DMS114 treated with DMSO at 0.1 percent for 48 hours (cell line): ENCODE measurements around the gene FOXR1.
"Not testable (repeated sequence)": the region's sequence is repeated elsewhere in the genome, so short reads cannot be mapped to it uniquely, and the experiment has no call there.

ENCODE experiments used
- DNase-seq: peaks from one replicate; lab custom pipeline; 2025; ENCODE audit not compliant: unreplicated experiment; lab: John Stamatoyannopoulos, UW

Gene FOXR1

GRCh38 chr11:118991486-118992038, 20.0 kb downstream of the FOXR1 start:
- DNase-seq, result not testable (repeated sequence)

DNA sequence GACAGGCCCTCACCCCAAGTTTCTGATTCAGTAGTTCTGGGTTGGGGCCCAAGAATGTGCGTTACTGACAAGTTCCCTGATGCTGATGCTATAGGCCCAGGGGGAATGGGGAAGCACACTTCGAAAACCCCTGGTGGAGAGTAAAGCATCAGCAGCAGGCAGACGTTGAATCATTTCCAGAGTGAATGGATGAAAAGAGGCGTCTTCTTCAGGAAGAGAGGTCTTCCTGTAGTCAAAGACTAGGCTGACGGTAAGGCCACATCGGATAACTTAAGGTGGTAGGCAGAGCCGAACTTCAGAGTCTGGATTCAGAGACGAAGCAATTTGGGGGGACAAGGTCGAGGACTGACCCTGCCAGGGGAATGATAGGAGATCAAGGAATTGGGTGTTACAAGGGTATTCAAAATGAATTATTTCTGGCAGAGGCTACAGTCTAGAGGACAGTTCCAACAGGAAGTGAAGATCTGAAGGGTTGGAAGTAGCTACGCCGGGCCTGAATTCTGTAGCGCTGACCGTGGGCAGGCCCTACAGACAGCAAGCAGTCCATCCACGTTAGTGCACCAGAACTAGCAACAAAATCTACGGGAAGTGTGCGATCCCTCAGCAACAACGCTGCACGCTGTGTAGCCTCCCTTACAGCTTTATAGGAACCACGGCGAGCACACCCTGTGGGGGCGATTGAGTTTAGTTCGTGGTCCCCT, 25.5 kb downstream of the FOXR1 start:
- DNase-seq, result peak; percentile 22

DNA sequence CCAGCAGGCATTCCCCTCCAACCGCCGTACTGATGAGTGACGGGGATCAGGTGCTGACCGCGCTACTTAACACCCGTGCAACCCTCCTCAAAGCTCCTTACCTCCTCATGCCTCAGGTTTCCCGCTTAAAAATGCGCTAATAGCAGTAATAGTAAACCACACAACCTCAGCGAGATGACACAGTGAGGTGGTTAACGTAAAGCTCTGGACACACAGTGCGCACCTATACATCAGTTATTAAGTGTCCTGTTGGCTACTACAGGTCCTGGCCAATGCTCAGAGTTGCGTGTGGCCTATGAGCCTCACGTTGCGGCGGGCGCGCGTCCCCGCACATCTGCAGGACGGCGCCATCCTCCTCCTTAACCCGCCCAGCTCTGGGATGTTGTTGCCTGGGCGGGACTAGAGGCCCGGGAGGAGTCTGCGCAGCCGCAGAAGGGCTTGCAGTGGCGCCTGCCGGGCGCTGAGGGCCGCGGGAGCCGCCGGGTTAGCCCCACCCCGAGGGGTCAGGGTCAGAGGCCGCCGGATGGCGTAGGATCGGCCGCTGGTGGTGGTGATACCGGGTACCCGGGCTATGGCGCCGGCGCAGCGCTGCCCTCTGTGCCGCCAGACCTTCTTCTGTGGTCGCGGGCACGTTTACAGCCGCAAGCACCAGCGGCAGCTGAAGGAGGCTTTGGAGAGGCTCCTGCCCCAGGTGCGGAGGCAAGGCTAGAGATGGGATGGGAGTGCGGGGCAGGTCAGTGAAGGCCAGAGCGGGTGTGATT, 26.2 kb downstream of the FOXR1 start, which contains the start of gene CENATAC:
Gene CENATAC (plus strand): TSS at position 512 of the 761 bp plus-strand sequence. CDS start 60 bp downstream, at position 572.
- peak; percentile 74 for DNase-seq

- DNase-seq, result no peak
Observed at GRCh38 chr11:118998388-118998717, 26.8 kb downstream of the FOXR1 start.

- peak; percentile 16 for DNase-seq
Observed at GRCh38 chr11:118998822-118999221, 27.3 kb downstream of the FOXR1 start.

- no peak for DNase-seq
Observed at GRCh38 chr11:119000906-119001305, 29.3 kb downstream of the FOXR1 start.

GRCh38 chr11:119006656-119007055, 35.1 kb downstream of the FOXR1 start:
- DNase-seq, result no peak

GRCh38 chr11:119011476-119012053, 40.0 kb downstream of the FOXR1 start:
- no peak for DNase-seq

DNA sequence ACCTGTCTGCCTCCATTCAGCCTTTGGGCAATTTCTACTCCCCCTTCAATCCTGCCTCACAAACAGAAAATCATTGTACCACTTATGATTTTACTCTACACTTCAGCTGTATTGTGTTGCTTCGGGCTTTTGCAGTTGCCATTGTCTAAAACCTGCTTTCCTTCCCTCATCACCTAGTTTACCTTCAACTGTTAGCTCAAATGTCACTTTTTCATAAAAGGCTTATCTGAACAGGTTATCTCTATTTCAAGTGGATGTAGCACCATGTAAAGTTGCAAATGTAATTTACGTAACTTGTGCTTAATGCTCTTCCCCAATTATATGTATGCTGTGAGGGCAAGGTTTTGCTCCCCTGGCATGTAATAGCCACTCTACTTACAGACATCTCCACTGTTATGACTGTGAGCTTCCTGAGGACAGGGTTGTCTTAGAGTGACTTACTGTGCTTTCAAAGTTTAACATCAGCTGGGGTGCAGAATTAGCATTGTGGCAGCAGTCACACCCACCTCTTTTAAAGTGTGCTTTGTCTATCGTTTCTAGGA, 41.1 kb downstream of the FOXR1 start:
- no peak for DNase-seq

- DNase-seq, result no peak
Observed at GRCh38 chr11:119014209-119014924, 42.8 kb downstream of the FOXR1 start.

- DNase-seq, result no peak
Observed at GRCh38 chr11:119015054-119015611, 43.6 kb downstream of the FOXR1 start.

DNA sequence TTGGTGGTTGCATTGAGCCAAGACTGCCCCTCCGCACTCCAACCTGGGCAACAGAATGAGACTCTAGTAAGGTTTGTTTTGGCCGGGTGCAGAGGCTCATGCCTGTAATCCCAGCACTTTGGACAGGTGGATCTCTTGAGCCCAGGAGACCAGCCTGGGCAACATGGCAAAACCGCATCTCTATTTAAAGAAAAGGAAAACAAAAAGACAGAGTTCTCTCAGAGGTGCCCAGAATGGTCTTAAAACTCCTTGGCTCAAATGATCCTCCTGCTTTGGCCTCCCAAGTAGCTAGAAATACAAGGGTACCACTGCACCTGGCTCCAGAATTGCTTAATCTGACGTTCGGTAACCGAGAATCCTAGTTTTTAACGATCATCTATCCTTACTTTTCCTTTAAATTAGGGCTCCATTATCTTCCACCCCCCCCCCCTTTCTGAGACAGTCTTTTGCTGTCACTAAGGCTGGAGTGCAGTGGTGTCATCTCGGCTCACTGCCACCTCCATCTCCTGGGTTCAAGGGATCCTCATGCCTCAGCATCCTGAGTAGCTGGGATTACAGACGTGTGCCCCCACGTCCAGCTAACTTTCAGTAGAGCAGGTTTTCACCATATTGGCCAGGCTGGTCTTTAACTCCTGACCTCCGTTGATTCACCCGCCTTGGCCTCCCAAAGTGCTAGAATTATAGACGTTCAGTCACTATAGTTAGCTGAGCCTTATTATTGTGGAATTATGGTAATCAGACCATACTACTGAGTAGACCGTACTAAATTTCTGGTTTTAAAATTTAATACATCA, 44.9 kb downstream of the FOXR1 start:
- DNase-seq, result no peak

DNA sequence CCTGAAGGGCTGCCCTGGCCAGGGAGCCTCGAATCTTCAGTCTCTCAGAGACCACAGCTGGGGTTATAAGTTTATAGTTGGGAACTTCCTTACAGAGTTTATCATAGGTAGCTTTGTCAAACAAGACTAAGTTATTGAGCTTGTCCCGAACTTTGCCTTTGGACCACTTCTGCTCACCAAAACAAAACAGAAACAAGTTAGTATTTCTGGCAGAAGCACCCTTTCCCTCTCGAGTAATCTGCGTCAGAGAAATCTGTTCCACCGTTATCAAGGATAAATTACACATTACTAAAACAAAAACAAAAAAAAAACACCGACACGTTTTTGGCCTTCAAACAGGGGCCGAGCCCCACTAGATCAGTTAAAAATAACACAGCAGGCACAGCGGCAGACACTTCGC, 45.8 kb downstream of the FOXR1 start:
- not testable (repeated sequence) for DNase-seq

GRCh38 chr11:119018074-119018938, 46.7 kb downstream of the FOXR1 start, which contains the start of the genes RPS25 and TRAPPC4:
RPS25 (minus strand) TSS chr11:119018343; CDS start chr11:119018284, 59 bp downstream.
TRAPPC4 (plus strand) TSS chr11:119018766; CDS start chr11:119018796, 30 bp downstream.
- peak; percentile 85 for DNase-seq

DNA sequence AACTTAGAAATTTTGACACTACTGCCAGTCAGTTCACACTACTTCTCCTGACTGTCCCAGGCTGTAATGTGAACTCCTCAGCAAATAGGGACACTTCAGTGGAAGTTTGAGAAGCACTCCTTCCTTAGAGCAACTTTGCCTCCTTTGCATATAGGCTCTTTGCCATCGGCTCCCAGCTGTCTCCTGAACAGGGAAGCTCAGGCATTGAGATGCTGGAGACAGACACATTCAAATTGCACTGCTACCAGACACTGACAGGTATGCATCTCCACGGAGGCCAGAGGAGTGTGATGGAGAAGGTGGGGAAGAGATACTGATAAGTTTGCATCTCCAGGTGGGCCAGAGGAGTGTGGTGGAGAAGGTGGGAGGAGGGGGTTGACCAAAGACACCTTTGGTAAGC, 48.4 kb downstream of the FOXR1 start:
- no peak for DNase-seq

DNA sequence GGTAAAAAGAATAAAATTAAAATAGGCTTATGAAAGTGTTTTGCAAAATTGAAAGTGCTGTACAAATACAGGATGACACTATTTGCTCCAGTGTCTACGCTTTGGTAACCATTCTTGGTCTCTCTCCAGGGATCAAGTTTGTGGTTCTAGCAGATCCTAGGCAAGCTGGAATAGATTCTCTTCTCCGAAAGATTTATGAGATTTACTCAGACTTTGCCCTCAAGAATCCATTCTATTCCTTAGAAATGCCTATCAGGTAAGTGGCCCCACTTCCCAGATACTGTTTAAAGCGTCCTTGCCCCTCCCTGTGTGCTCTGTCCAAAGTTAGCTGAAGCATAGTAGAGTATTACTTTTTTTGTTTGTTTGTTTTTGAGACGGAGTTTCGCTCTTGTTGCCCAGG, 50.1 kb downstream of the FOXR1 start:
- DNase-seq, result no peak

GRCh38 chr11:119023741-119024140, 52.2 kb downstream of the FOXR1 start:
- no peak for DNase-seq

DNA sequence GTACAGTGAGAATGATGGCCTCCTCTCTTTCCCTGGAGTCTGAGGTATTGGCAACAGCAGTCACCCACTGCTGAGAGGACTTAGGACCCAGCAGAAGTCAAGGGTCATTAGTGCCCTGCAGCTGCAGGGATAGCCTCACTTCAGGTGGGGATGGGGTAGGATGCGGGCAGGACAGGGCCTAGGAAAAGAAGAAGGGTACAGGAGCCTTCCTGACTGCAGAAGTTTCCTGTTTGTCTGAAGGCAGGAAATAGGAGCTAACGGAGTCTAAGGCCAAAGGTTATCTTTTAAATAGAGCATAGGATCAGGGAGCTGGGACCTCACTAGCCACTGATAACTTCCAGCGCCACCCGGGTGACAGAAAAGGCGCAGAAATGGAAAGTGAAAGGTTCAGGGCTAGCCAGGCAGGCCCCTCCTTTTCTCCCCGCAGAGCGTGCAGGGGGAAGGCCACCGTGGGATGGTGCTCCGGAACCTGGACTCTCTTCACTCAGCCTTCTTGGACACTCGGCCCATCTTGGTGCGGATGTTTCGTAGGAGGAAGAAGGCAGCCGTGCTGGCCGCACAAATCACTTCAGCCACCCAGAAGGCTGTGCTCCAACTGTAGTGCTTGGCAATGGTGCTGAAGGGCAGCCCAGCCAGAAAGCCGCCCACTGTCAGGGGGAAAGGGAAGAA, 53.0 kb downstream of the FOXR1 start:
- no peak for DNase-seq
